Right ventricle myocardium inferior (tissue), 1 donor: ENCODE data around the gene CANT1. TPM values are rescaled to one million over a fixed set of nuclear protein-coding genes. Genes with fewer than 3 reads are reported as not detected.

Experiments used
- ATAC-seq: fragments of 200-7000 bp; cut with Tn5 transposase; one replicate; pipeline ENCODE4 v1.9.1; 2020; ENCODE audit warnings: mild to moderate bottlenecking, moderate library complexity
- DNase-seq: peaks from one replicate; pipeline ENCODE4 v3.0.0; 2021; ENCODE audit errors: missing footprints
- intact Hi-C: fragments of 100-400 bp; cut with DNase I; formaldehyde crosslinking; loops from one replicate; pipeline ENCODE4 v1.11.0; 2022
- long read RNA-seq: library from polyadenylated mRNA; unstranded; transcript quantifications from one replicate; pipeline ENCODE4 v2.0.0, GENCODE V29; 2021
- total RNA-seq: library from RNA; stranded (reverse); fragmentation: NEBNext Ultra II Directional; extraction: Animal tissue kit (Norgen Biotek cat#: 25700); gene quantifications from one replicate; pipeline ENCODE4 v1.2.1, GENCODE V29; 2021
- donor health status: DM: no; HTN: yes; CAD: no; lungs with severe emphysema.

Gene CANT1
- total RNA-seq, result 31.1 TPM
- long read RNA-seq, transcript CANT1-202 (5 exons, 3,252 nt), result major isoform, 9 of 18 reads
- long read RNA-seq, partial matches to known transcripts, result 5 of 18 reads
- long read RNA-seq, other reads (novel, unspliced or antisense), result 4 of 18 reads

GRCh38 chr17:79009397-79010303, at the start of gene CANT1:
Gene CANT1 (minus strand): TSS chr17:79009764. CDS start chr17:78997622, 12,142 bp downstream.
- peak; percentile 96 for ATAC-seq
- intact Hi-C loops, result no loop called here

GRCh38 chr17:79057737-79058385, 48.3 kb upstream of the CANT1 start:
- intact Hi-C loops, result no loop called here
- ATAC-seq (no peak), DNase-seq (no peak)

More at GRCh38 chr17:79009397-79010303, at the start of gene CANT1:
- peak; percentile 96 for DNase-seq

- intact Hi-C loops, result no loop called here
- DNase-seq, result no peak
- ATAC-seq, result no peak
Measured at GRCh38 chr17:79055197-79055596, 45.6 kb upstream of the CANT1 start.

DNA sequence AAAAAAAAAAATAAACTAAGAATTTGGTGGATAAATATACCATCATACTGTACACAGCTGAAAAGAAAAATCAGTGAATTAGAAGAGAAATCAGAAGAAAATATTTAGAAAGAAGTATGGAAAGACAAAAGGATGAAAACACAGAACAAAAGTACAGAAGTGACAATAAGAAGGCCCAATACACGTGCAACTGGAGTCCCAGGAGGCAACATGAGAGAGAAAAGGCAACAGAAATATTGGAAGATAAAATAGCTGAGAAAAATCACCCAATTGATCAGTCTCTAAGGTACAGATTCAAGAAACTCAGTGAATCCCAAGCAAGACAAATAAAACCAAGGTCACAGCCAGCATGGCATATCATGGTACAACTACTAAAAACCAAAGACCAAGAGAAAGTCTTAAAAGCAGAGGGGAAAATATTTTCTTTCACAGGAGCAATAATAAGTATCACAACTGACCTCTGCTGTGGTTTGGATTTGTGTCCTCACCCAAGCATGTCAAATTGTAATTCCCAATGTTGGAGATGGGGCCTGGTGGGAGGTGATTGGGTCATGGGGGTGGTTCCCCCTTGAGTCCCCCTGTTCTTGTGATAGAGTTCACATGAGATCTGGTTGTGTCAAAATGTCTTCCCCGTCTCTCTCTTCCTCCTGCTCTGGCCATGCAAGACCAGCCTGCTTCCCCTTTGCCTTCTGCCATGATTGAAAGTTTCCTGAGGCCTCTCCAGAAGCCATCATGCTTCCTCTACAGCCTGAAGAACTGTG, 44.8 kb upstream of the CANT1 start:
- intact Hi-C loops, result no loop called here
- ATAC-seq, result no peak
- no peak for DNase-seq

- DNase-seq (no peak), ATAC-seq (no peak)
- intact Hi-C loops, result no loop called here
Measured at GRCh38 chr17:79053251-79053925, 43.8 kb upstream of the CANT1 start.

GRCh38 chr17:79052131-79052530, 42.6 kb upstream of the CANT1 start:
- intact Hi-C loops, result no loop called here

DNA sequence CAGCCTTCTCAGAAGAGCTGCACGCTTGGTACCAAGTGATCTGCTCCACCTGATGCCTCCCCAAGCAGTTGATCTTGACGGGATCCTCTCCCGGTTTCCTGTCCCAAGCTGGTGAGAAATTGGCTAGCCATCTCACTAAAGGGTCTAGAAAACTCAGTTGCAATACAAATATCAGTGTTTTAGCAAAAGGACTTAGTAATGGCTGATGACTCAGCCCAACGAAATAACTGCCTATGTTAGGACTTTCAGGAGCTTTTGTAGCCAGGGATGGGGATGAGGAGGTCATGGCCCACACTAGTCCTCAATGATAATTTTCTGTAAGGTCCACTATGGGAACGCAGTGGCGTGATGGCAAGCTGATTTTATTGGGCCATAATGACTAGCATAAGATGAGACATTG, 41.7 kb upstream of the CANT1 start:
- intact Hi-C loops, result no loop called here
- ATAC-seq (no peak), DNase-seq (no peak)

More at GRCh38 chr17:79052131-79052530, 42.6 kb upstream of the CANT1 start:
- no peak for DNase-seq
- no peak for ATAC-seq

GRCh38 chr17:79050551-79050950, 41.0 kb upstream of the CANT1 start:
- ATAC-seq (no peak), DNase-seq (no peak)
- intact Hi-C loops, result no loop called here

- intact Hi-C loops, result no loop called here
- no peak for DNase-seq
- no peak for ATAC-seq
Measured at GRCh38 chr17:79049821-79050220, 40.3 kb upstream of the CANT1 start.

DNA sequence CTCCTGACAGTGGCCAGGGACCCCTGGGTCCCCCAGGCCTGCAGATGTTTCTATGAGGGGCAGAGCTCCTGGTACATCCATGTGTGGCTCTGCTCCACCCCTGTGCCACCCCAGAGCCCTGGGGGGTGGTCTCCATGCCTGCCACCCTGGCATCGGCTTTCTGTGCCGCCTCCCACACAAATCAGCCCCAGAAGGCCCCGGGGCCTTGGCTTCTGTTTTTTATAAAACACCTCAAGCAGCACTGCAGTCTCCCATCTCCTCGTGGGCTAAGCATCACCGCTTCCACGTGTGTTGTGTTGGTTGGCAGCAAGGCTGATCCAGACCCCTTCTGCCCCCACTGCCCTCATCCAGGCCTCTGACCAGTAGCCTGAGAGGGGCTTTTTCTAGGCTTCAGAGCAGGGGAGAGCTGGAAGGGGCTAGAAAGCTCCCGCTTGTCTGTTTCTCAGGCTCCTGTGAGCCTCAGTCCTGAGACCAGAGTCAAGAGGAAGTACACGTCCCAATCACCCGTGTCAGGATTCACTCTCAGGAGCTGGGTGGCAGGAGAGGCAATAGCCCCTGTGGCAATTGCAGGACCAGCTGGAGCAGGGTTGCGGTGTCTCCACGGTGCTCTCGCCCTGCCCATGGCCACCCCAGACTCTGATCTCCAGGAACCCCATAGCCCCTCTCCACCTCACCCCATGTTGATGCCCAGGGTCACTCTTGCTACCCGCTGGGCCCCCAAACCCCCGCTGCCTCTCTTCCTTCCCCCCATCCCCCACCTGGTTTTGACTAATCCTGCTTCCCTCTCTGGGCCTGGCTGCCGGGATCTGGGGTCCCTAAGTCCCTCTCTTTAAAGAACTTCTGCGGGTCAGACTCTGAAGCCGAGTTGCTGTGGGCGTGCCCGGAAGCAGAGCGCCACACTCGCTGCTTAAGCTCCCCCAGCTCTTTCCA, 39.5 kb upstream of the CANT1 start:
- no peak for ATAC-seq
- intact Hi-C loops, result no loop called here
- DNase-seq, result no peak

DNA sequence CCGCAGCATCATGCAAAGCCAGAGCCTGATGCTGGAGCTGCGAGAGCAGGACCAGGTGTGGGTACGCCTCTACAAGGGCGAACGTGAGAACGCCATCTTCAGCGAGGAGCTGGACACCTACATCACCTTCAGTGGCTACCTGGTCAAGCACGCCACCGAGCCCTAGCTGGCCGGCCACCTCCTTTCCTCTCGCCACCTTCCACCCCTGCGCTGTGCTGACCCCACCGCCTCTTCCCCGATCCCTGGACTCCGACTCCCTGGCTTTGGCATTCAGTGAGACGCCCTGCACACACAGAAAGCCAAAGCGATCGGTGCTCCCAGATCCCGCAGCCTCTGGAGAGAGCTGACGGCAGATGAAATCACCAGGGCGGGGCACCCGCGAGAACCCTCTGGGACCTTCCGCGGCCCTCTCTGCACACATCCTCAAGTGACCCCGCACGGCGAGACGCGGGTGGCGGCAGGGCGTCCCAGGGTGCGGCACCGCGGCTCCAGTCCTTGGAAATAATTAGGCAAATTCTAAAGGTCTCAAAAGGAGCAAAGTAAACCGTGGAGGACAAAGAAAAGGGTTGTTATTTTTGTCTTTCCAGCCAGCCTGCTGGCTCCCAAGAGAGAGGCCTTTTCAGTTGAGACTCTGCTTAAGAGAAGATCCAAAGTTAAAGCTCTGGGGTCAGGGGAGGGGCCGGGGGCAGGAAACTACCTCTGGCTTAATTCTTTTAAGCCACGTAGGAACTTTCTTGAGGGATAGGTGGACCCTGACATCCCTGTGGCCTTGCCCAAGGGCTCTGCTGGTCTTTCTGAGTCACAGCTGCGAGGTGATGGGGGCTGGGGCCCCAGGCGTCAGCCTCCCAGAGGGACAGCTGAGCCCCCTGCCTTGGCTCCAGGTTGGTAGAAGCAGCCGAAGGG, 38.6 kb upstream of the CANT1 start:
- intact Hi-C loops, result loop anchor here (2.0 kb wide), 2 partner anchors 25 to 35 kb away; no protein-coding TSS in a partner anchor
- DNase-seq (no peak), ATAC-seq (no peak)

- no peak for DNase-seq
- ATAC-seq, result peak; percentile 19
- intact Hi-C loops, result loop anchor here (2.0 kb wide), 2 partner anchors 25 to 35 kb away; no protein-coding TSS in a partner anchor
Measured at GRCh38 chr17:79047291-79047920, 37.8 kb upstream of the CANT1 start.

- DNase-seq (peak; percentile 86), ATAC-seq (peak; percentile 65)
- intact Hi-C loops, result loop anchor here (2.0 kb wide), 2 partner anchors 24 to 36 kb away; no protein-coding TSS in a partner anchor
Measured at GRCh38 chr17:79046916-79047280, 37.3 kb upstream of the CANT1 start.

DNA sequence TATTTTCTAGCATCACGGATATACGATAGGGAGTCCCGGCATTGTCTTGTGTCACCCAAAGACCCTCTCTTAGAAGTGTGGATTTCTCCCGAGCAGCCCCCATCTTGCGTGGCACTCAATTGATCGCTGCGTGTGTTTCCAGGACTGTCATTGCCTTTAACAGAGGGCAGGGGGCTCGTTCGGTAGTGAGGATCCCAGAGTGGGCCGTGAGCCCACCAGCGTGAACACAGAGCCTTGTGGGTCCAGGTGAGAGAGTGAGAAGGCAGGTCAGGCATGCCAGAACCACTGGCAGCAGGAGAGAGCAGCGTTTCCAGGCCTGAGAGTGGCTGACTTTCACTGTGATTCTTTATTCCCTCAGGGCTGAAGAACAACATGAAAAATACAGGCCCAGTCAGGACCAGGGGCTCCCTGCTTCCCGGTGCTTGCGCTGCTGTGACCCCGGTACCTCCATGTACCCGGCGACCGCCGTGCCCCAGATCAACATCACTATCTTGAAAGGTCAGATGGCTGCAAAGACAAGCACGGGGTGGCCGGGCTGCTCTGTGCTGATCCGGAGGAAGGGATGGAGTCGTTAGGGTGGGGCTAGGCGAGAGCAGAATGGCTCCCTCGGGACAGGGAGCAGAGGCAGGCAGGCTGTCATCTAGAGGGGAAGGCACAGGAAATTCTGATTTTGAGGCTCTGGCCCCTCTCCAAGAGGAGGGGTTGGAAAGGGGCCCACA, 36.8 kb upstream of the CANT1 start:
- intact Hi-C loops, result loop anchor here (2.0 kb wide), 2 partner anchors 24 to 36 kb away; no protein-coding TSS in a partner anchor
- ATAC-seq (peak; percentile 74), DNase-seq (no peak)

- intact Hi-C loops, result loop anchor here (2.0 kb wide), 2 partner anchors 23 to 37 kb away; no protein-coding TSS in a partner anchor
- DNase-seq (peak; percentile 91), ATAC-seq (peak; percentile 68)
Measured at GRCh38 chr17:79045842-79046196, 36.3 kb upstream of the CANT1 start.
